Mucosa of descending colon (tissue), 3 donors: ENCODE measurements around the gene PDZRN4. TPM values are rescaled to one million over a fixed set of nuclear protein-coding genes. Genes with fewer than 3 reads are reported as not detected.
"Not testable (repeated sequence)": the region's sequence is repeated elsewhere in the genome, so short reads cannot be mapped to it uniquely, and the experiment has no call there.

Source experiments
- ATAC-seq: fragments of 200-7000 bp; cut with Tn5 transposase; one replicate; pipeline ENCODE4 v1.9.1; 2020; ENCODE audit warnings: mild to moderate bottlenecking, moderate library complexity
- DNase-seq, 3 donors: peaks; one replicate each; pipeline ENCODE4 v3.0.0-alpha.2; 2020
- H3K36me3 ChIP-seq: fragments of 200-600 bp; one replicate; pipeline ENCODE4 v1.8.0; 2021; ENCODE audit warnings: low read depth, mild to moderate bottlenecking
- H3K4me1 ChIP-seq: fragments of 200-600 bp; one replicate; pipeline ENCODE4 v1.8.0; 2021; ENCODE audit warnings: low read depth, mild to moderate bottlenecking
- H3K4me3 ChIP-seq: fragments of 200-600 bp; one replicate; pipeline ENCODE4 v1.8.0; 2021; ENCODE audit warnings: mild to moderate bottlenecking
- H3K9me3 ChIP-seq: fragments of 200-600 bp; one replicate; pipeline ENCODE4 v1.8.0; 2021; ENCODE audit warnings: mild to moderate bottlenecking
- intact Hi-C, 2 donors: fragments of 100-400 bp; cut with DNase I in 1 of 2; cut with micrococcal nuclease in 1 of 2; formaldehyde crosslinking; loops; one replicate each; pipeline versions ENCODE4 v1.11.0 to v1.11.1; 2022; cut with DNase I, micrococcal nuclease
- total RNA-seq, 3 donors: library from RNA; stranded (reverse); fragmentation: NEBNext Ultra II Directional in 2 of 3; extraction: Animal tissue kit (Norgen Biotek cat#: 25700) in 2 of 3; gene quantifications; one replicate each; pipeline versions ENCODE4 v1.2.1 to v1.2.4, GENCODE V29; 2021 to 2023
- TF ChIP-seq, protein P1 (sequence below): fragments of 200-600 bp; IDR thresholded peaks from one replicate; pipeline ENCODE4 v1.8.0; 2022; ENCODE audit warnings: antibody characterized with exemption, mild to moderate bottlenecking
- donor health status: DM: no; HTN: no; CAD: no; lungs with moderate emphysema.
- donor health status: DM: no; HTN: no; CAD: no.
- donor health status: DM: no; HTN: yes; CAD: no.

The PDZRN4 gene
- total RNA-seq, 3 donors from 2014 or later = 0.78 to 46.9 (median 2.0) TPM

DNA sequence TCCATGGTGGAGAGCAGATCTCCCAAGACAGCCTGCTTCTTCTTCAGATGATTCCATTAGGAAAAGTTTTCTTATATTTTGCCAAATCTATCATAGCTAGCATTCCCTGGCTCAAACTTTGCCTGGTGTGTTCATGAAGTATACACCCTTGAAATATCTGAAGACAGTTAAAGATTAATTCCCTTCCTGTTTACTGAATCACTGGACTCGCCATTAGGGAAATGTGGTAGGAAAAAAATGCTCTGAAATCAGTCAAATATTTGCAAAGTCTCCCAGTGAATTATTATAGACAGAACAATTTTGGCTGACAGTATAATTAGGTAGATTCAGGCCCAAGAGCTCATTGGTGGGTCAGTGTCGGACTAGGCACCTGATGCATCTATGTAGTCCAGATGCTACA, 86.5 kb downstream of the PDZRN4 start:
- intact Hi-C loops = loop anchor here in 1 of 2 donors (10.0 kb wide), 1 partner anchor 750 kb away; no protein-coding TSS in a partner anchor
- Histone ChIP-seq H3K36me3 (no peaks in the 10 kb centered on the region), H3K4me3 (no peak overlapping the region), H3K9me3 (no peaks in the 10 kb centered on the region), H3K4me1 (no peaks in the 10 kb centered on the region)
- DNase-seq (no peak), ATAC-seq (no peak)
- TF ChIP-seq, protein P1, sequence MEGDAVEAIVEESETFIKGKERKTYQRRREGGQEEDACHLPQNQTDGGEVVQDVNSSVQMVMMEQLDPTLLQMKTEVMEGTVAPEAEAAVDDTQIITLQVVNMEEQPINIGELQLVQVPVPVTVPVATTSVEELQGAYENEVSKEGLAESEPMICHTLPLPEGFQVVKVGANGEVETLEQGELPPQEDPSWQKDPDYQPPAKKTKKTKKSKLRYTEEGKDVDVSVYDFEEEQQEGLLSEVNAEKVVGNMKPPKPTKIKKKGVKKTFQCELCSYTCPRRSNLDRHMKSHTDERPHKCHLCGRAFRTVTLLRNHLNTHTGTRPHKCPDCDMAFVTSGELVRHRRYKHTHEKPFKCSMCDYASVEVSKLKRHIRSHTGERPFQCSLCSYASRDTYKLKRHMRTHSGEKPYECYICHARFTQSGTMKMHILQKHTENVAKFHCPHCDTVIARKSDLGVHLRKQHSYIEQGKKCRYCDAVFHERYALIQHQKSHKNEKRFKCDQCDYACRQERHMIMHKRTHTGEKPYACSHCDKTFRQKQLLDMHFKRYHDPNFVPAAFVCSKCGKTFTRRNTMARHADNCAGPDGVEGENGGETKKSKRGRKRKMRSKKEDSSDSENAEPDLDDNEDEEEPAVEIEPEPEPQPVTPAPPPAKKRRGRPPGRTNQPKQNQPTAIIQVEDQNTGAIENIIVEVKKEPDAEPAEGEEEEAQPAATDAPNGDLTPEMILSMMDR = no peak

- intact Hi-C loops = loop anchor here in 1 of 2 donors (10.0 kb wide), 1 partner anchor 747 kb away; no protein-coding TSS in a partner anchor
- TF ChIP-seq, protein P1 = no peak
- Histone ChIP-seq H3K36me3 (no peaks in the 10 kb centered on the region), H3K4me3 (no peak overlapping the region), H3K9me3 (no peaks in the 10 kb centered on the region), H3K4me1 (no peaks in the 10 kb centered on the region)
- ATAC-seq (no peak), DNase-seq (peak in 1 of 3 donors; percentile 16)
These were observed 89.2 kb downstream of the PDZRN4 start for GRCh38 chr12:41277100-41277945.

DNA sequence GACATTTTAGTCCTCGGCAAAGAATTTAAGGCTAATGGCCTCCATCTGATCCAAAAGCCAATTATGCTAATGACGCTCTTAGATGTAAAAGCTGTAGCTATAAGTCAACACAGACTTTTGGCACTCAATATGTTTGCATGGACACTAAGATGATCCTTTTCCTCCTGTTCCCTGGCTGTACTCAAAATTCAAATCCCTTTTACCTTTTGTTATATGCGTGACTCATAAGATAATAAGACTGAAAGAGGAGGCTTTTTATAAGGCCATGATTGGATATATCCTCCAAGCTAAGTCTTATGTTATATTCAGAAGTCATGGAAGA, 89.8 kb downstream of the PDZRN4 start:
- DNase-seq = no peak
- H3K9me3 ChIP-seq = no peaks in the 10 kb centered on the region
- no peak for ATAC-seq
- H3K4me3 ChIP-seq = no peak overlapping the region
- TF ChIP-seq, protein P1 = no peak
- H3K4me1 ChIP-seq = no peaks in the 10 kb centered on the region
- H3K36me3 ChIP-seq = no peaks in the 10 kb centered on the region
- intact Hi-C loops = loop anchor here in 1 of 2 donors (10.0 kb wide), 1 partner anchor 747 kb away; no protein-coding TSS in a partner anchor

- ATAC-seq, intact Hi-C loops, H3K36me3 ChIP-seq, H3K4me3 ChIP-seq, H3K4me1 ChIP-seq, H3K9me3 ChIP-seq: not testable (repeated sequence)
- DNase-seq = peak in 1 of 3 donors; percentile 17
These were observed 92.4 kb downstream of the PDZRN4 start for GRCh38 chr12:41280341-41281095.

DNA sequence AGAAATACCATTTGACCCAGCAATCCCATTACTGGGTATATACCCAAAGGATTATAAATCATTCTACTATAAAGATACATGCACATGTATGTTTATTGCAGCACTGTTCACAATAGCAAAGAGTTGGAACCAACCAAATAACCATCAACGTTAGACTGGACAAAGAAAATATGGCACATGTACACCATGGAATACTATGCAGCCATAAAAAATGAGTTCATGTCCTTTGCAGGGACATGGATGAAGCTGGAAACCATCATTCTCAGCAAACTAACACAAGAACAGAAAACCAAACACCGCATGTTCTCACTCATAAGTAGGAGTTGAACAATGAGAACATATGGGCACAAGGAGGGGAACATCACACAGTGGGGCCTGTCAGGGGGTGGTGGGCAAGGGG, 97.3 kb downstream of the PDZRN4 start:
- ATAC-seq, H3K4me1 ChIP-seq, intact Hi-C loops: not testable (repeated sequence)

DNA sequence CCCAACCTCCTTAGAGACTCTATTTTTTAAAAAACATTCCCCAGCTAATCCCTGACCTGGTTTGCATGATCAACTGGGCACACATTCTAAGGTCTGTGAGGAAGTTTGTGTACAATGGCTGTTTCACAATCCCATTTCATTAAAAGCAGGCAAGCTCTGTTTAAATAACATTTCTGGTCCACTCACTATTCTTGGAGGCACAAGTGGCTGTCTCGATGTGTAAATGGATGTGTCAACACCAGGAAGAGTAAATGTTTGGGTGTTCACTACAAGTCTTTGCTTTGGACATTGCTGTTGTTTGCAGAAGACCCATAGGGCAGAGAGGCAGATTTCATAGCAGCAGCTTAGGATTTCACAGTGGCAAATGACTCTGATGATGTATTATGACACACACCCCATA, 98.3 kb downstream of the PDZRN4 start:
- H3K36me3 ChIP-seq = no peaks in the 10 kb centered on the region
- ATAC-seq (no peak), DNase-seq (no peak)
- intact Hi-C loops = no loop called here
- H3K4me3 ChIP-seq = no peak overlapping the region
- no peaks in the 10 kb centered on the region for H3K4me1 ChIP-seq
- no peaks in the 10 kb centered on the region for H3K9me3 ChIP-seq
- TF ChIP-seq, protein P1 = no peak

More for the DNA sequence above, 97.3 kb downstream of the PDZRN4 start:
- not testable (repeated sequence) for H3K4me3 ChIP-seq, H3K36me3 ChIP-seq, DNase-seq, H3K9me3 ChIP-seq
